ENCODE data around the gene ZNF555.
"Not testable (repeated sequence)": the region's sequence is repeated elsewhere in the genome, so short reads cannot be mapped to it uniquely, and the experiment has no call there.

ZNF555 gene

GRCh38 chr19:2811735-2812413, 29.4 kb upstream of the ZNF555 start:
- Histone ChIP-seq H3K9me3 (no peaks in the 10 kb centered on the region), H3K4me1 (no peaks in the 10 kb centered on the region), H3K27me3 (ENCODE audit: low read depth) (no peaks in the 10 kb centered on the region), H3K36me3 (replicated peaks) (peaks cover 62% of the 10 kb centered on the region), H3K4me3 (no peak overlapping the region)
- DNase-seq (ENCODE audit: low spot score in 2 of 2), result no peak
- in situ Hi-C loops (cut with MboI; ENCODE audit: low sequenced_read_pairs), result no loop called here

GRCh38 chr19:2812414-2813234, 28.7 kb upstream of the ZNF555 start:
- Histone ChIP-seq H3K4me1 (no peaks in the 10 kb centered on the region), H3K36me3 (replicated peaks) (peaks cover 54% of the 10 kb centered on the region), H3K4me3 (no peak overlapping the region), H3K27me3 (ENCODE audit: low read depth) (no peaks in the 10 kb centered on the region), H3K9me3 (no peaks in the 10 kb centered on the region)
- no peak for DNase-seq (ENCODE audit: low spot score in 2 of 2)
- in situ Hi-C loops (cut with MboI; ENCODE audit: low sequenced_read_pairs), result no loop called here

- no peak overlapping the region for H3K4me3 ChIP-seq
- H3K36me3 ChIP-seq (replicated peaks), result peaks cover 46% of the 10 kb centered on the region
- in situ Hi-C loops (cut with MboI; ENCODE audit: low sequenced_read_pairs), result no loop called here
- H3K4me1 ChIP-seq, result no peaks in the 10 kb centered on the region
- no peaks in the 10 kb centered on the region for H3K9me3 ChIP-seq
- DNase-seq (ENCODE audit: low spot score in 2 of 2), result no peak
- no peaks in the 10 kb centered on the region for H3K27me3 ChIP-seq (ENCODE audit: low read depth)
These were observed 27.8 kb upstream of the ZNF555 start for GRCh38 chr19:2813235-2814160.

GRCh38 chr19:2814426-2814825, 26.8 kb upstream of the ZNF555 start:
- DNase-seq (ENCODE audit: low spot score in 2 of 2), result no peak
- in situ Hi-C loops (cut with MboI; ENCODE audit: low sequenced_read_pairs), result no loop called here
- Histone ChIP-seq H3K4me3 (no peak overlapping the region), H3K36me3 (replicated peaks) (peaks cover 36% of the 10 kb centered on the region), H3K9me3 (no peaks in the 10 kb centered on the region), H3K4me1 (peaks cover 2% of the 10 kb centered on the region), H3K27me3 (ENCODE audit: low read depth) (no peaks in the 10 kb centered on the region)

- DNase-seq (ENCODE audit: low spot score in 2 of 2), result no peak
- no peaks in the 10 kb centered on the region for H3K9me3 ChIP-seq
- peaks cover 29% of the 10 kb centered on the region for H3K36me3 ChIP-seq (replicated peaks)
- H3K4me1 ChIP-seq, result peaks cover 2% of the 10 kb centered on the region
- H3K27me3 ChIP-seq (ENCODE audit: low read depth), result no peaks in the 10 kb centered on the region
- H3K4me3 ChIP-seq, result no peak overlapping the region
- in situ Hi-C loops (cut with MboI; ENCODE audit: low sequenced_read_pairs), result no loop called here
These were observed 26.1 kb upstream of the ZNF555 start for GRCh38 chr19:2815191-2815614.

- DNase-seq (ENCODE audit: low spot score in 2 of 2), result no peak
- in situ Hi-C loops (cut with MboI; ENCODE audit: low sequenced_read_pairs), result no loop called here
- no peak overlapping the region for H3K4me3 ChIP-seq
- no peaks in the 10 kb centered on the region for H3K9me3 ChIP-seq
- peaks cover 2% of the 10 kb centered on the region for H3K4me1 ChIP-seq
- no peaks in the 10 kb centered on the region for H3K27me3 ChIP-seq (ENCODE audit: low read depth)
- peaks cover 21% of the 10 kb centered on the region for H3K36me3 ChIP-seq (replicated peaks)
These were observed 25.4 kb upstream of the ZNF555 start for GRCh38 chr19:2815923-2816322.

GRCh38 chr19:2816641-2817040, 24.6 kb upstream of the ZNF555 start:
- no peak overlapping the region for H3K4me3 ChIP-seq
- in situ Hi-C loops (cut with MboI; ENCODE audit: low sequenced_read_pairs), result no loop called here
- peaks cover 16% of the 10 kb centered on the region for H3K36me3 ChIP-seq (replicated peaks)
- H3K4me1 ChIP-seq, result peaks cover 2% of the 10 kb centered on the region
- DNase-seq (ENCODE audit: low spot score in 2 of 2), result no peak
- no peaks in the 10 kb centered on the region for H3K27me3 ChIP-seq (ENCODE audit: low read depth)
- no peaks in the 10 kb centered on the region for H3K9me3 ChIP-seq

GRCh38 chr19:2817237-2817829, 23.9 kb upstream of the ZNF555 start:
- in situ Hi-C loops (cut with MboI; ENCODE audit: low sequenced_read_pairs); DNase-seq (ENCODE audit: low spot score in 2 of 2); H3K27me3 ChIP-seq (ENCODE audit: low read depth); H3K4me3 ChIP-seq; H3K4me1 ChIP-seq; H3K9me3 ChIP-seq: not testable (repeated sequence)
- H3K36me3 ChIP-seq (replicated peaks), result peaks cover 16% of the 10 kb centered on the region

GRCh38 chr19:2819540-2820111, 21.6 kb upstream of the ZNF555 start, which contains the start of gene ZNF554:
ZNF554 (plus strand) TSS chr19:2819868; CDS start chr19:2820072, 204 bp downstream.
- peaks cover 2% of the 10 kb centered on the region for H3K4me1 ChIP-seq
- no peaks in the 10 kb centered on the region for H3K27me3 ChIP-seq (ENCODE audit: low read depth)
- H3K36me3 ChIP-seq (replicated peaks), result peaks cover 2% of the 10 kb centered on the region; the same call in 1 of the 2 replicates
- H3K4me3 ChIP-seq, result peak within 1 kb of the TSS; percentile 53
- H3K9me3 ChIP-seq, result no peaks in the 10 kb centered on the region
- peak; percentile 90 to 99 for DNase-seq (ENCODE audit: low spot score in 2 of 2)
- in situ Hi-C loops (cut with MboI; ENCODE audit: low sequenced_read_pairs), result no loop called here

- H3K36me3 ChIP-seq (replicated peaks), result no peaks in the 10 kb centered on the region
- H3K4me3 ChIP-seq, result peak overlapping the region; percentile 53
- H3K9me3 ChIP-seq, result no peaks in the 10 kb centered on the region
- peak in 1 of 2 experiments; percentile 31 for DNase-seq (ENCODE audit: low spot score in 2 of 2)
- peaks cover 2% of the 10 kb centered on the region for H3K4me1 ChIP-seq
- no peaks in the 10 kb centered on the region for H3K27me3 ChIP-seq (ENCODE audit: low read depth)
- in situ Hi-C loops (cut with MboI; ENCODE audit: low sequenced_read_pairs), result no loop called here
These were observed 21.1 kb upstream of the ZNF555 start for GRCh38 chr19:2820112-2820702.

- no peak for DNase-seq (ENCODE audit: low spot score in 2 of 2)
- H3K27me3 ChIP-seq (ENCODE audit: low read depth), result no peaks in the 10 kb centered on the region
- H3K9me3 ChIP-seq, result no peaks in the 10 kb centered on the region; the same call in 1 of the 2 replicates
- no peaks in the 10 kb centered on the region for H3K36me3 ChIP-seq (replicated peaks)
- peaks cover 2% of the 10 kb centered on the region for H3K4me1 ChIP-seq
- no peak overlapping the region for H3K4me3 ChIP-seq
- in situ Hi-C loops (cut with MboI; ENCODE audit: low sequenced_read_pairs), result no loop called here
These were observed 18.4 kb upstream of the ZNF555 start for GRCh38 chr19:2822846-2823245.

- H3K36me3 ChIP-seq (replicated peaks), result no peaks in the 10 kb centered on the region
- DNase-seq (ENCODE audit: low spot score in 2 of 2), result no peak
- no peaks in the 10 kb centered on the region for H3K27me3 ChIP-seq (ENCODE audit: low read depth)
- no peak overlapping the region for H3K4me3 ChIP-seq
- H3K9me3 ChIP-seq, result no peaks in the 10 kb centered on the region; the same call in 1 of the 2 replicates
- peaks cover 2% of the 10 kb centered on the region for H3K4me1 ChIP-seq
- in situ Hi-C loops (cut with MboI; ENCODE audit: low sequenced_read_pairs), result no loop called here
These were observed 17.6 kb upstream of the ZNF555 start for GRCh38 chr19:2823646-2824045.

All from HAP-1 (cell line).